ENCODE results near the gene ZNF628. TPM values are rescaled to one million over a fixed set of nuclear protein-coding genes. Genes with fewer than 3 reads are reported as not detected.

The ZNF628 gene
- total and polyA plus RNA-seq, 2 of the 8 experiments (the other 6 are each of a cell fraction or from before 2014, with no cell fraction given): 1.7 to 10.8 TPM

- no peak for TF ChIP-seq CTCF (IDR thresholded peaks at IDR 0.05; ENCODE audit: control extremely low read depth in 1 of 3, insufficient read depth in 1 of 3, low read depth in 1 of 3, low read length in 3 of 3)
- no peak for TF ChIP-seq KDM5A (IDR thresholded peaks at IDR 0.05; ENCODE audit: low read length)
- peak; percentile 36; the same call in 1 of the 2 replicates for TF ChIP-seq CHD2 (IDR thresholded peaks at IDR 0.05; ENCODE audit: low read length)
- no peak for TF ChIP-seq EZH2 (IDR thresholded peaks at IDR 0.05; ENCODE audit: low read depth, low read length, severe bottlenecking)
- TF ChIP-seq E2F6 (IDR thresholded peaks at IDR 0.05): 0 out of 2 replicates have a peak, but pooled peaks have one; percentile 34
- TF ChIP-seq SP2 (IDR thresholded peaks at IDR 0.05; ENCODE audit: low read length): no peak
- no peak for TF ChIP-seq TAF7 (optimal IDR thresholded peaks at IDR 0.05; ENCODE audit: borderline replicate concordance, low read depth, low read length)
- no peak for TF ChIP-seq BRCA1 (IDR thresholded peaks at IDR 0.05; ENCODE audit: low read depth, low read length)
- TF ChIP-seq CHD1 (IDR thresholded peaks at IDR 0.05; ENCODE audit: low read depth, low read length): peak; percentile 84
- TF ChIP-seq SIX5 (IDR thresholded peaks at IDR 0.05; ENCODE audit: low read depth, low read length): peak; percentile 7; the same call in 1 of the 2 replicates
- no peak for TF ChIP-seq FOSL1 (IDR thresholded peaks at IDR 0.05; ENCODE audit: insufficient read depth, low read depth, low read length)
- TF ChIP-seq RAD21 (IDR thresholded peaks at IDR 0.05 in 1 of 2, conservative IDR thresholded peaks at IDR 0.05 in 1 of 2; ENCODE audit: low read depth in 2 of 2, low read length in 2 of 2): no peak
- no peak for TF ChIP-seq HDAC2 (IDR thresholded peaks at IDR 0.05; ENCODE audit: borderline replicate concordance in 1 of 2, low read depth in 2 of 2, low read length in 2 of 2)
- TF ChIP-seq USF2 (IDR thresholded peaks at IDR 0.05; ENCODE audit: low read length): no peak
- TF ChIP-seq SIN3A (conservative IDR thresholded peaks at IDR 0.05 in 1 of 2, IDR thresholded peaks at IDR 0.05 in 1 of 2; ENCODE audit: low read depth in 1 of 2, low read length in 2 of 2): peak in 1 of 2 experiments; percentile 28; a peak in 1 of 4 replicates
- no peak for TF ChIP-seq POU5F1 (IDR thresholded peaks at IDR 0.05; ENCODE audit: low read depth, low read length)
- 0 out of 2 replicates have a peak, but pooled peaks have one; percentile 6 for TF ChIP-seq TBP (IDR thresholded peaks at IDR 0.05; ENCODE audit: low read depth, low read length)
- TF ChIP-seq CREB1 (IDR thresholded peaks at IDR 0.05): peak; percentile 6
Measured at GRCh38 chr19:55452749-55453346, 23.6 kb upstream of the ZNF628 start (continued).
